GM21529 (cell line): ENCODE measurements around the gene LEUTX.
"Not testable (repeated sequence)": the region's sequence is repeated elsewhere in the genome, so short reads cannot be mapped to it uniquely, and the experiment has no call there.

ENCODE experiments used
- ATAC-seq: cut with Tn5 transposase; IDR thresholded peaks from one replicate; pipeline ENCODE4 v1.9.1; 2021; ENCODE audit not compliant: unreplicated experiment

The LEUTX gene, protein sequence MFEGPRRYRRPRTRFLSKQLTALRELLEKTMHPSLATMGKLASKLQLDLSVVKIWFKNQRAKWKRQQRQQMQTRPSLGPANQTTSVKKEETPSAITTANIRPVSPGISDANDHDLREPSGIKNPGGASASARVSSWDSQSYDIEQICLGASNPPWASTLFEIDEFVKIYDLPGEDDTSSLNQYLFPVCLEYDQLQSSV

DNA sequence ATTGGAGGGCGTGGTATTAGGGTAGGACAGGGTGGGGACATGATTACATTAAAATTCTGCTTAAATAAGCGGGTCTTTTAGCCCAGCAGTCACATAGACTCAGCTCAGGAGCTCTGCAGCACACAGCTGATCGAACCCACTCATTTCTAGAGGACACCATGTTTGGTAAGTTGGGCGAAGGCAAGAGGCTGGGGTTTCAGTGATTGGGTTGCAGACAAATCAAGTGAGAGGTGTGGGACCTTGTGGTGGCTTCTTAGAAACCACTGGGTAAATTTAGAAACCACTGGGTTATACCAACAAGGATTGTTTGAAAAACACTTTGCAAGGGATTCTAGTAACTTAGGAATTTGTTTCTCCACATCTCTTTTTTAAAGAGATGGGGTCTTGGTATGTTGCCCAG, at the start of gene LEUTX:
Gene LEUTX (plus strand): TSS at position 92 of the 400 bp plus-strand sequence. CDS start 67 bp downstream, at position 159.
- ATAC-seq = no peak

DNA sequence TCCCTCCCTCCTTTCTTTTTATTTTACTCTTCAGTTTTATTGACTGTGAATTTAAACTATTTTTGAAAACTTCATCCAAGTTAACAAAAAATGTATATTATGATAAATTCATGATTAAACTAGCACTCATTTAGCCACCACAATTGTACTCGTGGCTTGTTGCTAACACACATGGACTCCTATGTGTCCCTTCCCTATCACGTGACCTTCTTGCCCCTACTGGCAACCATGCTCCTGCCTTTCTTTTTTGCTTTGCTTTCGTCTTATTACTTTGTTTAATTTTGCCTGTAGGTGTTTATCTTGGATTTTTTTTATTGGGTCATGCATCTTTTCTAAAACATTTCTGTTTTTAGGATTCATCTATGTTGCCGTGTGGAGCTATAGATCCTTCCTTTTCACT, 49.1 kb upstream of the LEUTX start:
- no peak for ATAC-seq

DNA sequence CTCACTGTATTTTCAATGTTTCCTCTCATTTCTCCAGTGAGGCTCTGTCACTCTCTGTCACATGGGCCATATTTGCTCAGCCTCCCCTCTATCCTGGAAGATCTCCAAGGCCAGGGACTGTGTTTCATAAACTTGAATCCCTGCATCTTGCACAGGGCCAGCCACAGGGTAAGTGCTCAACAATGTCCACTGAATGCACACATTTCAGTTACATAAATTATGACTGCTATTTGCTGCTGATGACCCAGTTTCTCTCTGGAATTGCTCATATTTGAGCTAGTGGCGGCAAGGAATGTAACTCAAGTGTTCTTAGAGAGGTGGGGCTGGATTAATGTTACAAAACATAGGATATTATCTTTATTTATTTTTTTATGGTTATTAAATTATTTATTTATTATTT, 47.0 kb upstream of the LEUTX start:
- ATAC-seq = no peak

DNA sequence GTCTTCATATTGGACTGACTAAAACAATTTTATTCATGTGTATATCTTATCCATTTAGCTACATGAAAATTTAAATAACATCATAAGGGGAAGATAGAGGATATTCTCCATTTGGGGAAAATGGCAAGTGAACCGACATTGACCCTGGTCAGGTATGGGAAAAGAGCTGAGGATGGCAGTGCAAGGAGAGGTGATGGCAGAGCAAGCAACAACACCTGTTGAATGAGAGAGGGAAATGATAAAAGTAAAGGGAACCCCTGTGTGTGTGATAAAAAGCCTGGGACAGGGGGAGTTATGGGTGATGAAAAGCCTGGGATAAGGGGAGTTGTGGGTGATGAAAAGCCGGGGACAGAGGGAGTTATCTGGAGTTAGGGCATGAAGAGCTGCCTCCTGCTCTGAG, 44.8 kb upstream of the LEUTX start:
- no peak for ATAC-seq

DNA sequence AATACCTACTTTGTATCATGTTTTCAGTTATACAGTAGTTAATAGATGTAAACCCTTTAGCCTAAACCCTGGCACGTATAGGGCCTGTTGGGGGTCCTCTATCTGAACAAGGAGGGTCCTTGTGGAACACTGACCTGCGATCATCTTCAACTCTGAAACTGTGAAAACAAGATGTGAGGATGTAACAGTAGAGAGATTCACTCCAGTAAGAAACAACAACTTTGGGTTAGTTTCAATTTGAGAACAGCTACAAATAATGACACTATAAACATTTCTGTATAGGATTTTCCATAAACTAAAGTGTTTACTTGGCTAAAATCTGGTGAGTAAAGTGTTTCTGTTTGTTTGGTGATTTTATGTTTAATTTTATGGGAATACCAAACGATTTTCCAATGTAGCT, 43.0 kb upstream of the LEUTX start:
- ATAC-seq = no peak

DNA sequence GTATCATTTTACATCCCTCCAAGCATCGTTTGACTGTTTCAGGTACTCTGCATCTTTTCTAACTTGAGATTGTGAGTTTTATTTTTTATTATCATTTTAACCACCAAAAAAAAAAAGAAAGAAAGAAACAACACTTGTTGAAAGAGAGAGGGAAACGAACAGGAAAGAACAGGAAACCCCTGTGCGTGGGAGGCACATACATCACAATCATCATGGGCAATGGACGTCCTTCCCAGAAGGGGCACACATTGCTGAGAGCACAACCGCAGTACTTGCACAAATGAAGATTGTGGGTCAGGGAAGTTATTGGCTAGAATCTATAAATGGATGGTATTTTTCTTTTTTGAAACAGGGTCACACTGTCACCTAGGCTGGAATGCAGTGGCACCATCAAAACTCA, 42.6 kb upstream of the LEUTX start:
- no peak for ATAC-seq

DNA sequence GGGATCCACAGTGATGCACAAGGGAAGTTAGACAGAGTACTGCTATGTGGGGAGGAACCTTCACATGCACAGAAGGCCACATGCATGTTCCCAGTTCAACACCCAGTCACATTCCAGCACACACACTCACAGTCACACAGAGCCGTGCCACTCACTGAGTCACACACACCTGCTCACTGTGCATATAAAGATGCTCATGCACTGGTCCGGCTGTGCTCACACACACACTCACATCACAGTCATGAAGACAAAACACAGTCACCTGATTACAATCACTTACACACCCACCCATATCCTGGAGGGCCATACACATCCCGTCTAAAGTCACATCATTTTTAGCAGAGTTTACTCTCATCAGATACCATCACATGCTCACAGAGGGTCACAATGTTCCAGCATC, 41.3 kb upstream of the LEUTX start:
- ATAC-seq = no peak

DNA sequence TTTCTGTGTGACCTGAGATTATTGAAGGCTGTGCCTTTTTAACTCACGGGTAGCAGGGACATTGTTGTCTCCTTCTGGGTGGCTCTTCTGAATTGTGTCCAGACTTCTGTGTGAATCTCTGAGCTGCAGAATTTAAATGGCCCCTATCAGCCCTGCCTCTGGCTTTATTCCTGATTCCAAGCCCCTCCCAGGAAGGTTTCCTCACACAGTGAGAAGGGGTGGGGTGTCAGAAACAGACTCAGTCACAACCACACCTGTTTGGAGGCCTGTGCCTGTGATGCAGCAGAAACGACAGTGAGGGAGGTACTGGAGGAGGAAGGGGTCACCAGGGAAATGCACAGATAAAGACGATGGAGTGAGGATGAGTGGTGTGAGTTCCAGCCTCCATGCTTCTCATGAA, 40.8 kb upstream of the LEUTX start, which contains the start of gene CLC:
Gene CLC (minus strand): TSS at position 139 of the 400 bp plus-strand sequence. CDS start 77 bp downstream, at position 62.
- ATAC-seq = no peak

DNA sequence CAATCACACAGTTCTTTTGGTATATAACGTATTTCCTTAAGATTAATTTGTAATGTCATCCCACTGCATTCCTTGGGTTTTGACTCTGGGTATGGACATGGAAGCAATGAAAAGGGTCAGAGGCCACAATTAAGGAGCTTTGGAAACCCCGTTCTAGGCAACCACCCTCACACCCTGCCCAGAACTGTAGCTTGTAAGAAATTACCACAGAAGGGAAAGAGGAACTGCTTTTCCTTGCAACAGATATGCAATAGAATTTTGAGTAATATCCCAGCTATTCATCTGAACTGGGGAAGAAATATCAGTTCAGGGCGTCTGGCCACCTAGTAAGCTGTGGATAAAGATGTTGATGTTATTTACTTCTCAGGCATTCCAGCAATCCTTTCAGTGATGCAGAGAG, 39.8 kb upstream of the LEUTX start:
- ATAC-seq = no peak

DNA sequence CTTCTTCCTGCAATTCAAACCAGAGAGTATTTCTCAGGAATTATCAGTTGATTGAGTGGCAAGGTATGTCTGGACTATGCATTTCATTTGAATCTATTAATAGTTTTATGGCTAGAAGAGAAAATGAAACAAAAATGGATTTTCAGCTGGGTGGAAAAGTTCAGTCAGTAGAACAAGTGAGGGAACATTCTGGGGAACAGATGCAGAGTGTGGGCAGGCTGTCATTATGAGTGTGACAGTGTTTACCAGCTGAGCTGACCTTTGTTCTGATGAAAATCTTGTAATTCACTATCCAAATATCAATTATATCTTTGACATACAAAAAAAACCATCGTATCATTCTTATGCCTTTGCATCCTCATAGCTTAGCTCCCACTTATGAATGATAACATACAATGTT, 38.3 kb upstream of the LEUTX start:
- no peak for ATAC-seq

DNA sequence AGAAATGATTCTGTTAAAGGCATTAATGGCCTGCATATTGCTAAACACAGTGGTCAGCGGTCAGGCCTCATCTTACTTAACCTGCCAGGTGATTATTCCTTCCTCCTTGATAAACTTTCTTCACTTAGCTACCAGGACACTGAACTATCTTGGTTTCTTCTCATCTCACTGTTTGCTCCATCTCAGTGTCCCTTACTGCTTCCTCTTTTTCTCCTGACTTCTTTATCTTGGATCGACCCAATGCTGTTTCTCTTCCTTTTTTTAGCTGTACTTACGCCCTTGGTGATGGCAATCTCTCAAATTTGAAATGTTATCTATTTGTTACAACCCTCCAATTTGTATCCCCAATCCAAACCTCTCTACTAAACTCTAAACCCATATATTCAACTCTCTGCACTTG, 33.0 kb upstream of the LEUTX start:
- ATAC-seq = no peak

DNA sequence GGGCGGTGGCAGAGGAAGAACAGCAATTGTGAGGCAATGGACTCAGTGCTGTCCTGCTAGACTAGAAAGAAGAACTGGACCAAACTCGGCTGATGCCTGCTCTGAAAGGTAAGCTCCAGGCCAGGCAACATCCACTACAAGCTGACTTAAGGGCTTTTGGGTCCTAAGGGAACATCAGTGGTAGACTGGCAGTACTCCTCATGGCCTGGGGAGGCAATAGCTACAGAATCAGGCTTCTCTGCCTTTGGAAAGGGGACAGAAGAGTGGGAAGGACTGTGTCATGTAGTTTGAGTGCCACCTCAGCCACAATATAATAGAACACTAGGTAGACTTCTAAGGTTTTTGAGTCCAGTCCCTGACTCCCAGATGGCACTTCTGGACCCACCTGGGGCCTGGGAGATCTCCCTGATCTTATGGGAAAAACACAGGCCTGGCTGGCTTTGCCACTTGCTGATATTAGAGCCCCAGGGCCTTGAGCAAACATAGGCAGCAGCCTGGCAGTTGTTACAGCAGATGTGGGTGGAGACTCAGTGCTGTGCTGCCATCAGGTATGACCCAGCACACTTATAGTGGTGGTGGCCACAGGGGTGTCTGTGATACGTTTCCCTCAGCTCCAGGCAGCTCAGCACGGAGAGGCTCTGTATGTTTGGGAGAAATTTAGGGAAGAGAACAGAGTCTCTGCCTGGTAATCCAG, 31.7 kb upstream of the LEUTX start:
- no peak for ATAC-seq

DNA sequence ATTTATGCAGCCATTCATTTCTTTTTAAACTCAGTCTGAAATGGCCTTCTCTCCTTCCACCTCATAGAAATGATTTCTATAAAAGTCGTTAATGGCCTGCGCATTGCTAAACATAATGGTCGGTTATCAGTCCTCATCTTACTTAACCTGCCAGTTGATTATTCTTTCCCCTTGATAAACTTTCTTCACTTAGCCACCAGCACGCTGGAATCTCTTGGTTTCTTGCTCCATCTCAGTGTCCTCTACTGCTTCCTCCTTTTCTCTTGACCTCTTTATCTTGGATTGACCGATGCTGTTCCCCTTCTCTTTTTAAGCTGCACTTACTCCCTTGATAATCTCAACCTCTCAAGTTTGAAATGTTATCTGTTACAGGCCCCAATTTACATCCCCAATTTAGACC, 28.7 kb upstream of the LEUTX start:
- no peak for ATAC-seq

DNA sequence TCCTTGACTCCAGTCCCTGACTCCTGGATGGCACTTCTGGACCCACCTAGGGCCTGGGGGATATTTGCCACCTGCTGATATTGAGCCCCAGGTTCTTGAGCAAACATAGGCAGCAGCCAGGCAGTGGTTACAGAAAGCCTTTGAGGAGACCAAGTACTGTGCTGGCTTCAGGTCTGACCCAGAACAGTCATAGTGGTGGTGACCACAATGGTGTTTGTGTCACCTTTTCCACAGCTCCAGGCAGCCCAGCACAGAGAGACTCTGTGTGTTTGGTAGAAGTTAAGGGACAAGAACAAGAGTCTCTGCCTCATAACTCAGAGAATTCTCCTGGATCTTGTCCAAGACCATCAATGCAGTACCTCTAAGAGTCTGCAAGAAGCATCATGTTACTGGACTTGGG, 26.3 kb upstream of the LEUTX start:
- ATAC-seq = no peak

DNA sequence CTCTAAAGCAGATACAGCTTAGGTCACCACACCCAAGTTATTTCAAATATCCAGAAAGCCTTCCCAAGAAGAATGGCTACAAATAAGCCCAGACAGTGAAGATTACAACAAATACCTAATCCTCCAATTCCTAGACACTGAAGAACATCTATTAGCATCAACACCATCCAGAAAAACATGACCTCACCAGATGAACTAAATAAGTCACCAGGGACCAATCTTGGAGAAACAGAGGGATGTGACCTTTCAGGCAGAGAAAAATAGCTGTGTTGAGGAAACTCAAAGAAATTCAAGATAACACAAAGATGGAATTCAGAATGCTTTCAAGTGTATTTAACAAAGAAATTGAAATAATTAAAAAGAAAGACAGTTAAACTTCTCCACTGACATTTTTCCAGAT, 25.9 kb upstream of the LEUTX start:
- ATAC-seq = no peak

DNA sequence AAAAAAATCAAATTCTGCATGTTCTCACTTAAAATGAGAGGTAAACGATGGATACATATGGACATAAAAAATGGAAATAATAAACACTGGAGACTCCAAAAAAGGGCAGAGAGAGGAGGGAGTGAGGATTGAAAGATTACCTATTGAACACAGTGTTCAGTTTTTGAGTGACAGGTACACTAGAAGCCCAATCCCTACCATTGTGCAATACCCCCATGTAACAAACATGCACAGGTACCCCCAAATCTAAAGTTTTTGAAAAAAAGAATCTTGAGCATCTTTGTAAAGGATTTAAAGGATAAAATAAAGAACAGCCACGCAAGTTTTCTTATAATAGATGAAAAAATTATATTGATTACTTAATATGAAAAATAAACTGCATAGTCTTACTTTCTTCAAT, 24.1 kb upstream of the LEUTX start:
- ATAC-seq = no peak

DNA sequence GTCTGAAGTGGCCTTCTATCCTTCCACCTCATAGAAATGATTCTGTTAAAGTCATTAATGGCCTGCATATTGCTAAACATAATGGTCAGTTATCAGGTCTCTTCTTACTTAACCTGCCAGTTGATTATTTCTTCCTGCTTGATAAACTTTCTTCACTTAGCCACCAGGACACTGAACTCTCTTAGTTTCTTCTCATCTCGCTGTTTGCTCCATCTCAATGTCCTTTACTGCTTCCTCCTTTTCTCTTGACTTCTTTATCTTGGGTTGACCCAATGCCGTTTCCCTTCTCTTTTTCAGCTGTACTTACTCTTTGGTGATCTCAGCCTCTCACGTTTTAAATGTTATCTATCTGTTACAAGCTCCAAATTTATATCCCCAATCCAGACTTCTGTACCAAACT, 23.7 kb upstream of the LEUTX start:
- ATAC-seq = no peak

DNA sequence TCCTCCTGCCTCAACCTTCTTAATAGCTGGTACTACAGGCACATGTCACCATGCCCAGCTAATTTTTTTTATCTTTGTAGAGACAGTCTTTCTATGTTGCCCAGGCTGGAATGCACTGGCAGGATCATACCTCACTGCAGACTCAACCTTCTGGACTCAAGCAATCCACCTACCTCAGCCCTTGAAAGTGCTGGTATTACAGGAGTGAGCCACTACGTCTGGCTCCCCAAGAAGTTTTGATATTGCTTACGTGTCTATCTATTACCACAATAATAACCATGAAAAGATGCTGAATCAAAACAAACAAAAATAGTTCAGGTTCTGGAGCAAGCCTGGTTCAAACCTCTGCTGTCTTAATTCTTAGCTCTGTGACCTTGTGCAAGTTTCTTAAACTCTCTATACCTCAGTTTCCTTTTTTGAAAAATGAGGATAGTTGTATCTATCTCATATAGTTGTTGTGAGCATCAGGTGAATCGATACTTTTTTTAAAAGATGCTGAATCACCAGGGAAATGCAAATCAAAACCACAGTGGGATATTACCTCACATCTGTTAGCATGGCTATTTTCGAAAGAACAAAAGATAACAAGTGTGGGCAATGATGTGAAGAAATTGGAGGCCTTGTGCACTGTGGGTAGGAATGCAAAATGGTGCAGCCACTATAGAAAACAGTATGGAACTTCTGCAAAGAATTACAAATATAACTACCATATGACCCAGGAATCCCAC, 19.0 kb upstream of the LEUTX start:
- ATAC-seq = no peak

DNA sequence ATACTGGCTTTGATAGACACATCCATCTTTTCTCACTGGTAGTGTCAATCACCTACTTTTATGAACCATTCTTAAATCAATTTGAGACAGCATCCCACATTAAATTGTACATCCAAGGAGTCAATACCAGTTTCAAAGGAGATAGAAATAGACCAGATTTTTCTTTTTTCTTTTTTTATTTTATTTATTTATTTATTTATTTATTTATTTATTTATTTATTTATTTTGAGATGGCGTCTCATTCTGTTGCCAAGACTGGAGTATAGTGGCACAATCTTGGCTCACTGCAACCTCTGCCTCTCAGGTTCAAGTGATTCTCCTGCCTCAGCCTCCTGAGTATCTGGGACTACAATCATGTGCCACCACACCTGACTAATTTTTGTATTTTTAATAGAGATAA, 16.8 kb upstream of the LEUTX start:
- ATAC-seq = not testable (repeated sequence)

DNA sequence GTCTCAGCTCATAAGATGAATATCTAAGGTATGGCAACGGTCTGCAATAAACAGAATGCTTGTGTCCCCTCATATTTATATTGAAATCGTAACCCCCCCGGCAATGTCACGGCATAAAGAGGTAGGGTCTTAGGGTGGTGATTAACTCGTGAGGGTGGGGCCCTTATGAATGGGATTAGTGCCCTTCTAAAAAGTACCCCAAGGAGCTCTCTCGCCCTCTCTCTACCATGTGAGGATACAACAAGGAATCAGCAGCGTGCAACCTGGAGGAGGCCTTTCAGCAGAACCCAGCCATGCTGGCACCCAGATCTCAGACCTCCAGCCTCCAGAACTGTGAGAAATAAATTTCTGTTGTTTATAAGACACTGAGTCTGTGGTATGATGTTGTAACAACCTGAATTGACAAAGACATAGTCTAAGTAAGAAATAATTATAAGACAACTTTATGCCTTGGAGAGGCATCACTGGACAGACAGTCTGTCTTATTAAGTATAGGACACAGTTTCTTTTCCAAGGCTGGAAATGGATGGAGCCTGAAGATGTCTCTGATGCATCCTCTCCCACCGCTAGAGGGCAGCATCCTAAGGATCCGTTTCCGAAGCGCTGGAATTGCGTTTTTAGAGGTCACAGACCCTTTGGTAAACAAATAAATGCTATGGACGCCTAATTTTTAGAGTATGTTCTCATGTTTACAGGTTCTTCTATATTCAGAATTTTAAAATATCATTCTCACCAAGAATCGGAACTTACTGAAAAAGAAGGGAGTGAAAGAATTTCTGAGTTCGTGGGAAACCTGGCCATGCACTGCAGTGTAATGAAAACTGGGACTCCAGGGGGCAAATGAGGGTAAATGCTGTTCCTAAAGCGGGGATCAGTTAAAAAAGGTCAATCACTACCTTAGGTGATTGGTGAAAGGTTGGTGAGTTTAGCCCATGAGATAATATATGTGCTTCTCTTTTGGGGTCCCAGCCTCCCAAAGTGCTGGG, 13.3 kb upstream of the LEUTX start:
- no peak for ATAC-seq

DNA sequence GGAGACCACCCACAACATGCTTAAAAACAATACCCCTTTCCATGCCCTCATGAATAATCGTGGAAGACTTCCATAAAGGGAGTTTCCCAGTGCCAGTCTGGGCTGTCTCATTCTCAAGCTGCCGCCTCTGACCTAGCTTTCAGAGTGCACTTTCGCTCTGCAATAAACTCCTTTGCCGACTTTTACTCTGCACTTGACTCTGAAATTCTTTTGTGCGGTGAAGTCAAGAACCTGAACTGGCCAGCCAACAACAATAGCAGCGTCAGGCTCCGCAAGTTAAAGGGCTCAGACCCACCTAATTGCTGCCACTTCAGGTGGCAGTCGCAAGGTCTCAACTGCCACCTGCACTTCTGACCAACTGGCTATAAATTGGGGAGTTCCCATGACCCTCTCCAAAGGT, 10.3 kb upstream of the LEUTX start:
- ATAC-seq = no peak
